GM21529 (cell line): ENCODE results near the gene ARL3.
"Not testable (repeated sequence)": the region's sequence is repeated elsewhere in the genome, so short reads cannot be mapped to it uniquely, and the experiment has no call there.

ENCODE experiments used
- ATAC-seq: cut with Tn5 transposase; IDR thresholded peaks from one replicate; pipeline ENCODE4 v1.9.1; 2021; ENCODE audit not compliant: unreplicated experiment

ARL3 gene

DNA sequence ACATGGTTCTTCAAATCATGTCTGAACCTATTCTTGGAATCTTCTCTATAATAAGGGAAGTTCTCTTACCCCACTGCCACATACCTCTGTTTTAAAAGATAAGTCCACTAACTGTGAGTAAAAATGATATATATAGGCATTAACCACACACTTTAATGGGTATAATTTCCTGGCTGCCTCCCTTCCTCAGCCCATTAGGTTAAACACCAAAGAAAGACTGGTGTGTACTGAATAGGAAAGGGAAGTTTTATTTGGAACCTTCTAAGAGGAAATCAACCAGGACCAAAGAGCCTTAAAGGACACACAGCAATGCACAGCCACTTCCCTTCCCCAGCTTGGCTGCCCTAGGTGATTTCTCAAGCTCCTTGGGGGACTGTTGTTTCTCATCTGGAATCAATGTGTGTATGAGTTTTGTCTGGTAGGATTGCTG lies 24.5 kb upstream of the ARL3 start:
- ATAC-seq: no peak

DNA sequence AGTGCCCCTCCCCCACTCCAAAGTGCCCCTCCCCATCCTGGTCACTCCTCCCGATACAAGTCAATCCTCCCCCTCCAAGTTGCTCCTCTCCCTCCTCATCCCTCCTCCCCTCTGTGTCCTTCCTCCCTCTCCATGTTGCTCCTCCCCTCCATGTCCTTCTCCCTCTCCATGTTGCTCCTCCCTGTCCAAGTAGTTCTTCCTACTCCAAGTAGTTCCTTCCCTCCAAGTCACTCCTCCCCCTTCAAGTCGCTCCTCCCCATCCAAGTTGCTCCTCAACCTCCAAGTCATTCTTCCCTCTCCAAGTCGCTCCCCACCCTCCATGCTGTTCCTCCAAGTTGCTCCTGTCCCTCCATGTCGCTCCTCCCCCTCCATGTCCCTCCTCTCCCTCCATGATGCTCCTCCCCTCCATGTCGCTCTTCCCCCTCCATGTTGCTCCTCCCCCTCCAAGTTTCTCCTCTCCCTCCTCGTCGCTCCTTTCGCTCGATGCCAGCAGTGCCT lies 20.9 kb upstream of the ARL3 start:
- ATAC-seq: no peak

GRCh38 chr10:102732661-102733060 lies 18.5 kb upstream of the ARL3 start:
- no peak for ATAC-seq

DNA sequence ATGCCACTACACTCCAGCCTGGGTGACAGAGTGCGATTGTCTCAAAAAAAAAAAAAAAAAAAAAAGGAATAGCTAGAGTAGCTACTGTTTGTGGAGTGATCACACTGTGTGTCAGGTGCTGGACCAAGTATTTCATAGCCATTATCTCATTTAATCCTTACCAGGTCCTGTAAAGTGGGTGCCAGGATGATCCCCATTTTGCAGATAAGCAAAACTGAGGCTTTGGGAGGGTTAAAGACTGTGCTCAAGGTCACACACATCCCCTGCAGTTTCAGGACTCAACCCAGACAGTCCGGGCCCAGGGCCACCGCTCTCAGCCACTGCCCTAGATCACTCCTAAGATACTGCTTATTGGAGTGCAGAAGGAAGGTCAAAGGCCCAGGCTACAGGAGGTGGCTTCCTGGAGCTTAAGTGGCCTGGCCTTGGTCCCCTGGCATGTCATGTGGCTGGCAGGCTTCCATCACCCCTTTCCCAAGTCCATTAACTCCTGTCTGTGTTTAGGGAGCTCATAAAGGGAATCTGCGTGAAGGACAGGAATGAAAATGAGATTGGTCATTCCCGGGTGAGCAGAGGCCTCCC lies 17.1 kb upstream of the ARL3 start:
- no peak for ATAC-seq

DNA sequence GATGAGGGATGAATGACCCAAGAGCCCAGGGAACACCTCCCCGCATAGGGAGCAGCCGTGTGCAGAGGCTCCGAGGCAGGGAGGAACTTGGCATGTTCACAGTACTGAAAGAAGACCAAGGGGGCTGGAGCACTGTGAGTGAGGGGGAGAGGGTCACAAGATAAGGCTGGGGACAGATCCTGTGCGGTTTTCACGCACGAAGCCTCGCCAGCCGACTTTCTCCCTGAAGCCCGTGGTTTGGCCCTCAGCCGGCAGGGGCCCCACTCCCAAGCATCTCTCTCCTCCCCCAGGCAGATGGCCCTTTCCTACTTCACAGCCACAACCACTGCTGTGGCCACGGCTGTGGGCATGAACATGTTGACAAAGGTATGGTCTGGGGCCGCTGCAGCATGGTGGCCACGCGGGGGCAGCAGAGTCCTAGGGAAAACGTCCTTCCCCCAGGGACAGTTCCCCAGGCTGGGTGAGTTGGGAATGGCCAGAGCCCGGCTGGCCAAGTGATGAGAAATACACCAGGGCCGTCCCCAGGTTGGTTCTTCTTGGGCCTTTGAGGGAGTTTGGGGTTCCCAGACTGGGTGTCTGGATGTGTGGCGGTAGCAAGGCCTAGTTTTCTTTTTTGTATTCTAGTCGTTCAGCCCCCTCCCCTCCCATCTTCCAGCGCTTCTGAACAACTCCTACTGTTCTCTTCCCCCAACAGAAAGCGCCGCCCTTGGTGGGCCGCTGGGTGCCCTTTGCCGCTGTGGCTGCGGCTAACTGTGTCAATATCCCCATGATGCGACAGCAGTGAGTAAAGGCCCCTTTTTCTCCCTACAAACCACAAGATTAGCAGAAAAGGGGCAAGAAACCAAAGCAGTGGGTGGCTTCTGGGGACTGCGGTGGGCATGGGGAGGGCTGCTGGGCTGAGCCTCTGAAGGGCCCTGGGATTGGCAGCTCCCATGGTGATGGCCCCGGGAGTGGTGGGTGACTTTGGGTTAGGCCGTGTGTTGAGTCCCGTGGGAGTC lies 15.1 kb upstream of the ARL3 start:
- ATAC-seq: no peak

DNA sequence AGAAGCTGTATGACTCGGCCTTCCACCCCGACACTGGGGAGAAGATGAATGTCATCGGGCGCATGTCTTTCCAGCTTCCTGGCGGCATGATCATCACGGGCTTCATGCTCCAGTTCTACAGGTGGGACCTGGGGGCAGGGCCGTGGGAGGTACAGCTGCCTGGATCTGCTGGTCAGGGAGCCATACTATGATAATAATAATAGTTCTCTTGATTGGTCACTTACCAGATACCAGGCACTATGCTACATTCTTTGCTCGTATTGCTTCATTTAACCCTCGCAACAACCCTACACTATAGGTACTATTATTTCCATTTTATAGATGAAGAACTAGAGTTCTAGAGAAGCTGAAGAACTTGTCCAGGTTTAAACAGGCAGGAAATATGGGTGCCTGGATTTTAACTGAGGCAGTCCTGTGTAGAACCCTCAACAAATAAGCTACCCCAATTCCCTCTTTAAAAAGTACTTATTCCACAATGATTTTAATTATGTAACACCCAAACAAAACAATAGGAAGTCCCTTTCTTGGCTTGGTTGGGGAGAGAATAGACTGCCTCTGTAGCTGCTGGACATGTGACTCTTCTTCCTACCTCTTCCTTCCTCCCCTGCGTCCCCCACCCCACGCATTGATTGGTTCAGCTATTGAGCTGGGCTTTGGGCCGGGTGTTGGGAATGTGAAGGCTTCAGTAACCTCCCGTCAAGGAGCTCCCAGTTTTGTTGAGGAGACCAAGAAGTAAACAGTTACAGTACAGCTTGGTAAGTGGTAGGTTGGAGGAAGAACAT lies 13.0 kb upstream of the ARL3 start:
- ATAC-seq: no peak

DNA sequence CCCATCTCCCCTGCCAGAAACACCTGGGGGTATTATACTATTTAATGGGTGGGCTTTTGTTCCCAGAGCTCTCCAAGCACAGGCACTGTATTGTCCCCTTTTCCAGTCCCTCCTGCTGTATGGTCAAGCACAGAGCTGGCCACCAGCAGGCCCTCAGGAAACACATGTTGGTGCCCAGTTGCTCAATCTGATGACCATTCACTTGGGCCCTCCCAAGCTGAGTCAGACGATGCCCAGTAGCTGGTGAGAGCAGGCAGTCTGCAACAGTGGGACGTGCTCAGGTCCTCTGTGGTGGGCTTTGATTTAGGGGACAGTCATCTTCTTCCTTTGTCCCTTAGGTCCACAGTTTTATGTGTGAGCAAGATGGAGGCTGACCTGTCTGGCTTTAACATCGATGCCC lies 12.1 kb upstream of the ARL3 start:
- ATAC-seq: no peak

DNA sequence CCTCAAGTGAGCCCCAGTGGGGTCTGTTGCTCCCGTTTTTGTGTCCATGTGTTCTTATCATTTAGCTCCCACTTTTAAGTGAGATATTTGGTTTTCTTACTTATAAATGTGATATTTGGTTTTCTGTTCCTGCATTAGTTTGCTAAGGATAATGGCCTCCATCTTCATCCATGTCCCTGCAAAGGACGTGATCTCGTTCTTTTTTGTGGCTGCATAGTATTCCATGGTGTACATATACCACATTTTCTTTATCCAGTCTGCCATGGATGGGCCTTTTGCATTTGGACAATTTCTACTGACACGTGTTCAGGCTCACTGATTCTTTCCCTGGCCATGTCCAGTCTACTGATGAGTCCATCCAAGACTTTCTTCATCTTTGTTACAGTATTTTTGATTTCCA lies 9.8 kb upstream of the ARL3 start:
- ATAC-seq: no peak

DNA sequence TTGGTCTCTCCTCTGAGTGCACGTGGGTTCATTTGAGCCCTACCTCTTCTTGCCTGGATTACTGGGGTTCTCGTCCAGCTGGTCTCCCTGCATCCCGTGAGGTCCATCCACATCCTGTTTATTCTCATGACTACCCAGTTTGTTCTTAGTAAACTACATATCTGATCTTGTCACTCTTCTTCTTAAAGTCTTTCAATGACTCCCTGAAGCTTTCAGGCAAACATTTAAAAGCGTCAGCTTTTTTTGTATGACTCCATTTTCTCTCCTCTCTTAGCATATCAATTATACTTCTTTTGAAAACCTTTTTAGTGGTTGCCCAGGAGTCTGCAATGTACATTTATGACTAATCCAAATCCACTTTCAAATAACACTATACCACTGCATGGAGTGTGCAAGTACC lies 7.8 kb upstream of the ARL3 start:
- no peak for ATAC-seq

DNA sequence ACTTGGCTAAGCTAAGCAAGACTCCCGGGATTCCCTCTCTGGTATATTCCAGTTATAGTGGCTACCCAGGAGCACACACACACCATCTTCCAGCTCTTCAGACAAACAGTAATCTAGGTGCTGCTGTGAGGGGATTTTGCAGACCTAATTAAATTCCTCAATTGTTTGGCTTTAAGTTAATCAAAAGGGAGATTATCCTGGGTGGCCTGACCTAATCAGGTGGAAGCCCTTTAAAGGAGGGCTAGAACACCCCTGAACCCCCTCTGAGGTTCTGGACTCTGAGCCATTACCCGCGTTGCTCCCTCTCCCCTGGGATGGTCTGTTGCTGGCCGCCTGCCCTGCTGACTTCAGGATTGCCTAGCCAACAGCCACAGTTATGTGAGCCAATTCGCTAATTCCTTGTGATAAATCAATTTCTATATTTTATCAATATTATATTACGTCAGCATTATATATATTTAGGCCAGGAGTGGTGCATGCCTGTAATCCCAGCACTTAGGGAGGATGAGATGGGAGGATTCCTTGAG lies 6.6 kb upstream of the ARL3 start:
- ATAC-seq: no peak

DNA sequence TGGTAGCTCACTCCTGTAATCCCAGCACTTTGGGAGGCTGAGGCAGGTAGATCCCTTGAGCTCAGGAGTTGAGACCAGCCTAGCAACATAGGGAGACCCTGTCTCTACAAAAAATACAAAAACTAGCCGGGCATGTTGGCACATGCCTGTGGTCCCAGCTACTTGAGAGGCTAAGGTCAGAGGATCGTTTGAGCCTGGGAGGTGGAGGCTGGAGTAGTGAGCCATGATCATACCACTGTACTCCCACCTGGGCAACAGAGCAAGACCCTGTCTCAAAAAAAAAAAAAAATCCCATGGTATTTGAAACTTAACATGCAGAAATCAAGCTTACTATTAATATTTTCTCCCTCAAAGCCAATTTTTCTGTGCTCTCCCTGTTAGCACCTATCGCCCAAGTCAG lies 6.1 kb upstream of the ARL3 start:
- ATAC-seq: no peak

DNA sequence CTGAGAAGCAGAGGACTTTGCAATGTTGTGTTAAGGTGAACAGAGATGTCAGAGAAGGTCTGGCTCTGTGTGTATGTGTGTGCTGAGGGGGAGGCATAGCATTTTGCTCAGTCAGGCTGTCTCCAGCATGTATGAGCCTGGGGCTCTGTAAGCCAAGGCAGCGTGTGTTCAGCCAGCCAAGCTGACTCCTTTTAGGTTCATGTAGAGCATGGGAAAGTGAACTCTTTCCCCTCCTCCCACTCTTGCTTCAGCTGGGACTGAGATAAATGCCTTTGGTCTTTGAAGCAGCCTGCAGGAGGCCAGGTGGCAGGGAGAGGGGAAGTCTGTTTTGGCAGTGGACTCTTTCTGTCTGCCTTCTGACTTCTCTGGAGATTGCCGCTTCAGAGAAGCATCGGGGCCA lies 4.0 kb upstream of the ARL3 start:
- no peak for ATAC-seq

- not testable (repeated sequence) for ATAC-seq
Observed at GRCh38 chr10:102716900-102717565, 2.8 kb upstream of the ARL3 start.

DNA sequence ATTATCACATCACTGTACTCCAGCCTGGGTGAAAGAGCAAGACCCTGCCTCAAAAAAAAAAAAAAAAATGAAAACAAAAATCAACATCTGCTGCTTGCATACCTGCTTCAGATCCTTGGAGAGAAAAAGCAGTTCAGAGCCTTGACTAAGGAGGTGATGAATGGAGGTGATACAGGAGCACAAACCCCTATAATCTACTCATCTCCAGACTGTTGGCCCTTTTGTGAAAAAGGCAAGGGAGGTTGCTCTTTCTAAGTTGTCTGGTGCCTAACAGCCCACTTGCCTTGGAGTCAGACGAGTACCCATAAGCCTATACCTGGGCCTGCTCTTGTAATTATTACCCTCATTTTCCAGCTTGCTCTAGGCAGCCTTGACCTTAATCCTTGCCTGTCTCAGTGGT lies 1.7 kb upstream of the ARL3 start:
- no peak for ATAC-seq

DNA sequence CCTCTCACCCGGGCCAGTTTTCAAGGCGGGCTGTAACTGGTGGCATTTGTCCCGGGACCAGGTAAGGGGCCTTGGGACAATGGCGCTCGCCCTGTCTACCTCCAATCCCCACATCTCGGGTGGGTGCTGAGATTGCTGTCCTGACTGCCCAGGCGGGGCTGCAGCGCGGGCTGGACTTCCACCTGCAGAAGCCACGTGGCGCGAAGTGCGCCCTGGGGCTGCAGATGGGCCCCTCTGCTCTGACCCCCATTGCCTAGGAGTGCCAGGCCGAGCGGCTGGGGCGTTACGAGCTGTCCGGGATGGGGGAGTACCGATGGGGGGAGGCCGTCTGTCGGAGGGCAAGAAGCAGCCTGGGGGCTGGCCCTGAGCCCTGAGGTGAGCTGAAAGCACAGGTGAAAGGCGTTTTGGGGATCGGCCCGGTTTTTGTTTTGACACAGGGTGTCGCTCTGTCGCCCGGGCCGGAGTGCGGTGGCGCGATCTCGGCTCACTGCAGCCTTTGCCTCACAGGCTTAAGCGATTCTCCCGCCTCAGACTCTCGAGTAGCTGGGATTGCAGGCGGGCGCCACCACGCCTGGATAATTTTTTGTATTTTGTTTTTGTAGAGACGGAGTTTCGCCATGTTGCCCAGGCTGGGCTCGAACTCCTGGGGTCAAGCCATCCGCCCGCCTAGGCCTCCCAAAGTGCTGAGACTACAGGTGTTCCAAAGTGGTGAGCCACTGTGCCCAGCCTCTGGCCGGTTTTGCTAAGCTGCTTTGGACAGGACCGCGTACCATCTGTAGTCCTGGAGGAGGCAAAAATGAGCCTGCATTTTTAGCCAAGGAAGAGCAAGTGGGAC lies 641 bp upstream of the ARL3 start, which contains the start of gene SFXN2:
Gene SFXN2 (plus strand): TSS at position 16 of the 835 bp plus-strand sequence. CDS start 12,001 bp downstream, outside the sequence.
- ATAC-seq: peak; percentile 19

DNA sequence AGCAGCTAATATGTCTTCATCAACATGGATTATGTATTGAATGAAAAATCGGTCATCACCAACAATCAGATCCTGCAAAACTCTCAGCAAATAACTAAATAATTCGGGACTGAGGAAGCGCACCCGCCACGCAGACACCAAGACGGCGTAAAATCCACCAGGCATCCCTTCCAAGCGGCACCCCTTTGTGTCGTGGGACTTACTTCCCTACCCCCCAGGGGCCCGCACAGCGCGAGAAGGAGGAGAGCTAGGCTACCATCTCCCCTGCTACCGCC lies 721 bp downstream of the ARL3 start:
- peak; percentile 36 for ATAC-seq

GRCh38 chr10:102712843-102713538 lies 1.2 kb downstream of the ARL3 start:
- ATAC-seq: no peak

DNA sequence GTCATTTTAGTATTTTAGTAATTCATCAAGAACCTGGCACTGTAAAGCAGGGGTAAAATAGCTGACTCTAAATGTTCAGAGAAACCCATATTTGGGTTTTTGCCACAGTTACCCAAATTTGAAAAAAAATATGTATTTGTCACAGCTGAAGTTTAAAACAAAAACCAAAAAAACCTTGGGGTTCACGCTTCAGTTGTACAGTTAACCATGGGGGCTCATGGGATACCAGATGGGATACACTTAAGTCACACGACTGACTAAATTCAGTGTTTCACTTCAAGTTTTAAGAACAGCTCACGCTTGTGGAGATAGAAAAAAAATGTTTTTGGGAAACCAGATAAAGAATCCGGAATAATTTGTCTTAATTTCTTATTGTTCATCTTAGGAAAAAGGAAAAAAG lies 2.1 kb downstream of the ARL3 start:
- ATAC-seq: no peak

GRCh38 chr10:102710609-102711008 lies 3.6 kb downstream of the ARL3 start:
- no peak for ATAC-seq
